Head of caudate nucleus (tissue), 42 donors: Measurements from ENCODE around the gene FBXO30.

Source experiments
- DNase-seq, 42 donors: peaks; one replicate each; pipeline versions ENCODE4 v3.0.0 to v3.0.0-alpha.2; 2020 to 2021; ENCODE audit warnings: mixed read lengths in 7 of 42
- intact Hi-C: fragments of 100-400 bp; cut with DNase I; formaldehyde crosslinking; loops from one replicate; pipeline ENCODE4 v1.15.0; 2022

FBXO30 gene

GRCh38 chr6:145772846-145773245 is 41.7 kb downstream of the FBXO30 start:
- intact Hi-C loops: no loop called here

GRCh38 chr6:145765449-145765848 is 49.1 kb downstream of the FBXO30 start:
- intact Hi-C loops: no loop called here
- DNase-seq: no peak

More at GRCh38 chr6:145772846-145773245, 41.7 kb downstream of the FBXO30 start:
- no peak for DNase-seq

GRCh38 chr6:145763742-145764141 is 50.9 kb downstream of the FBXO30 start:
- intact Hi-C loops: no loop called here

GRCh38 chr6:145761584-145761983 is 53.0 kb downstream of the FBXO30 start:
- intact Hi-C loops: no loop called here
- no peak for DNase-seq

More at GRCh38 chr6:145763742-145764141, 50.9 kb downstream of the FBXO30 start:
- no peak for DNase-seq

- DNase-seq: no peak
- intact Hi-C loops: no loop called here
These were observed 56.5 kb downstream of the FBXO30 start for GRCh38 chr6:145758113-145758512.

- intact Hi-C loops: no loop called here
- DNase-seq: no peak
These were observed 58.4 kb downstream of the FBXO30 start for GRCh38 chr6:145756170-145756662.

DNA sequence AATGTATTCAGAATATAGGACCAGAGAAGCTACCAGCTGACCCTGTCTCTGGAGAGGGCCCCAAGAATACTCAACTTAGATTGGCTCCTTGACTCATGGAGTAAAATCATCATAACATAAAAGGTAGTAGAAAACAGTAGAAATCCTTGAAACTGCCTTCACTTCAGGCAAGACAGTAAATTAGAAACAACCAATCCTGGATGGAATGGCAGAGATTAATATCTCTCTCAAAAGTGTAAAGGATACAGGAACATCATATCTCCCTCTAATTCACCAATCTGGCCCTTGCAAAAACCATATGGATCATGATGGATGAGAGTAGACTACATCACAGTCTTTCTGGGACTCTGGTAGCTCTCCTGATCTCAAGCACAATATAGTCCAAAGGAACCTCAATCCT is 58.9 kb downstream of the FBXO30 start:
- DNase-seq: no peak
- intact Hi-C loops: no loop called here

GRCh38 chr6:145752638-145753037 is 62.0 kb downstream of the FBXO30 start:
- intact Hi-C loops: no loop called here
- no peak for DNase-seq

DNA sequence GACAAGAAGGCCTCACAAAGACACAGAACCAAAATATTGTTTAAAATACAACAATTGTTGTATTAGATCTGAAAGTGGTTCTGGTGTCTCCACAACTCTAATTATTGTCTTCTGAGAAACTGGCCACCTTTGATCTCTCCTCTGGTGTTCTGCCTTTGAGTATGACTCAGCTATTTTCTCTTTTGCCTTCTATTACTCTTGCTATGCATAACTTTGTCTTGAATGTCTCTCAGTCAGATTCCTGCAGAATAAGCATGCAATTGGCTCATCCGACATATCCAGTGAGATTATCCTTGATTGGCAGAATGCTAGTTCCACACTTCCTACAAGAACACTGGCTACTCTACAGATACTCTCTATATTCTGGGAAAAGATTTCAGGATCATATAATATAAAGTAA is 65.0 kb downstream of the FBXO30 start:
- DNase-seq: no peak
- intact Hi-C loops: no loop called here

DNA sequence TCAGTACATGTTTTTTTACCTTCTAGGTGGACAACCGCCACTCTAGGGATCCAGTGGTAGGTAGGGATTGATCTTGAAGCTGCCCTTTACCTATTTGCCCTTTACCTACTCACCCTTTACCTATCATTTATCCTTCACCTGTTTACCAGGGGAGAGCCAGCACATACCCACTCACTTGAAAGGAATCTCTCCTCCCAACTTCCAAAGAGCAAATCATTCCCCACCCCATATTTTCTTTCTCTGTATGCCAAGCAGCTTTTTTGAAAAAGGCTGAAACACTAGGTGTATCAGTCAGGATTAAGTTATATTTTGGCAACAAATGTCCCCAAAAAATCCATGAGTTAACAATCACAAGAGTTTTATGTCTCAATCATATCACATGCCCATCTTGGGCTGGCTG is 68.7 kb downstream of the FBXO30 start:
- DNase-seq: no peak
- intact Hi-C loops: no loop called here

DNA sequence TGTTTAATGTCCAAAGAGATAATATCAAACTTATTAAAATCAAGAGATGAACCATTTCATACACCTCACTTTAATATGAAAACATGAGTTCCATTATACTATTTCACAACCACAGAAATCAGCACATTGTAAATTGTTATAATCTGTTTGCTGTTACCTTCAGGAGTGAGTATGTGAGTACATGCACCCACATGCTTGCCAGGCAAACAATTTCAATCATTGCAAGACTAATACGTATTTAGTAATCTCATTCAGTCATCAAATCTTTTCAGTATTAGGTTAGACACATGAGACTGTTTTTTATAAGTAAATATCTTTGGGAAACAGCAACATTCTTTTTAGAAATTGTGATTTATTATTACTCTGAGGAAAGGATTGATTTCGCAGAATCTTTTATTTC is 70.0 kb downstream of the FBXO30 start:
- intact Hi-C loops: no loop called here
- no peak for DNase-seq
